GM12878 (cell line): ENCODE measurements around the gene PHYKPL. TPM values are rescaled to one million over a fixed set of nuclear protein-coding genes. Genes with fewer than 3 reads are reported as not detected.

ENCODE experiments used
- CTCF ChIP-seq, 3 experiments: IDR thresholded peaks in 2 of 3; conservative IDR thresholded peaks in 1 of 3; 2 replicates each; pipeline ENCODE4 v1.5.1; 2011; ENCODE audit warnings: low read depth in 3 of 3, low read length in 3 of 3, mild to moderate bottlenecking in 3 of 3, control low read depth in 2 of 3, moderate library complexity in 2 of 3, inconsistent platforms in 1 of 3, mixed read lengths in 1 of 3; ENCODE audit not compliant: control insufficient read depth in 2 of 3, insufficient read depth in 1 of 3; ENCODE audit errors: extremely low read depth in 1 of 3
- HDGF ChIP-seq: fragments of 450-650 bp; IDR thresholded peaks from 2 replicates; pipeline ENCODE4 v1.6.1; 2016; ENCODE audit warnings: antibody characterized with exemption
- IKZF1 ChIP-seq: fragments of 450-650 bp; conservative IDR thresholded peaks from 2 replicates; pipeline ENCODE4 v1.6.1; 2017; ENCODE audit warnings: antibody characterized with exemption, mild to moderate bottlenecking
- IRF4 ChIP-seq: IDR thresholded peaks from 2 replicates; pipeline ENCODE4 v1.6.1; 2011; ENCODE audit warnings: low read depth, low read length
- MXI1 ChIP-seq: fragments of 150-350 bp; IDR thresholded peaks from 2 replicates; pipeline ENCODE4 v1.6.1; 2011; ENCODE audit warnings: low read depth, mild to moderate bottlenecking, inconsistent platforms, low read length, improper control_type of control experiment
- NBN ChIP-seq: fragments of 450-650 bp; IDR thresholded peaks from 2 replicates; pipeline ENCODE4 v1.6.1; 2016
- PKNOX1 ChIP-seq: fragments of 450-650 bp; IDR thresholded peaks from 2 replicates; pipeline ENCODE4 v1.6.1; 2016; ENCODE audit warnings: mild to moderate bottlenecking
- SMARCA5 ChIP-seq: fragments of 450-650 bp; IDR thresholded peaks from 2 replicates; pipeline ENCODE4 v1.6.1; 2017; ENCODE audit warnings: mild to moderate bottlenecking
- TARDBP ChIP-seq: IDR thresholded peaks from 2 replicates; pipeline ENCODE4 v1.6.1; 2016; ENCODE audit warnings: borderline replicate concordance
- TCF3 ChIP-seq: IDR thresholded peaks from 2 replicates; pipeline ENCODE4 v1.6.1; 2012; ENCODE audit warnings: low read depth, mild to moderate bottlenecking, low read length, borderline replicate concordance; ENCODE audit not compliant: insufficient read depth
- polyA plus RNA-seq, 11 experiments: library from polyadenylated mRNA; depleted of rRNA in 4 of 11; unstranded in 6 of 11; stranded (reverse) in 5 of 11; fragments of >200 nt; fragmentation: Nextera tagmentation in 4 of 11; fragmentation: Illumina TruSeq in 1 of 11; extraction: Ambion mirVana in 4 of 11; extraction: Trizol in 1 of 11; gene quantifications; 1 replicate in 1 of 11; 2 replicates in 10 of 11; pipeline versions ENCODE4 v1.2.1 to v1.2.3, GENCODE V29; 2011 to 2016; ENCODE audit warnings: inconsistent platforms in 2 of 11, missing spikeins in 2 of 11, low read depth in 1 of 11
- total RNA-seq, 4 experiments: library from RNA; depleted of rRNA in 3 of 4; stranded (reverse); fragments of >200 nt in 3 of 4; fragmentation: Illumina TruSeq in 1 of 4; extraction: Trizol in 1 of 4; gene quantifications; 2 replicates each; pipeline versions ENCODE4 v1.2.1 to v1.2.3, GENCODE V29; 2013 to 2021
- TF ChIP-seq, protein P1 (sequence below): fragments of 450-650 bp; IDR thresholded peaks from 2 replicates; pipeline ENCODE4 v1.6.1; 2017; ENCODE audit warnings: mild to moderate bottlenecking, moderate library complexity
- TF ChIP-seq, protein P2 (sequence below): fragments of 450-650 bp; formaldehyde crosslinking; IDR thresholded peaks from 2 replicates; pipeline ENCODE4 v1.4.0; 2020; ENCODE audit warnings: mild to moderate bottlenecking, moderate library complexity
- TF ChIP-seq, protein P3 (sequence below): fragments of 450-650 bp; IDR thresholded peaks from 2 replicates; pipeline ENCODE4 v1.6.1; 2014; ENCODE audit warnings: mild to moderate bottlenecking
- TF ChIP-seq, protein P4 (sequence below): fragments of 150-350 bp; IDR thresholded peaks from 2 replicates; pipeline ENCODE4 v1.6.1; 2014; ENCODE audit warnings: mild to moderate bottlenecking, low read depth, low read length

PHYKPL gene
- total and polyA plus RNA-seq, 10 of the 15 experiments (the other 5 are each of a cell fraction or from before 2014, with no cell fraction given): 4.5 to 53.9 (median 25.6) TPM

GRCh38 chr5:178163772-178164735 lies 68.5 kb downstream of the PHYKPL start (continued):
- TF ChIP-seq IKZF1: 0 out of 2 replicates have a peak, but pooled peaks have one; percentile 38
- TF ChIP-seq, protein P1, sequence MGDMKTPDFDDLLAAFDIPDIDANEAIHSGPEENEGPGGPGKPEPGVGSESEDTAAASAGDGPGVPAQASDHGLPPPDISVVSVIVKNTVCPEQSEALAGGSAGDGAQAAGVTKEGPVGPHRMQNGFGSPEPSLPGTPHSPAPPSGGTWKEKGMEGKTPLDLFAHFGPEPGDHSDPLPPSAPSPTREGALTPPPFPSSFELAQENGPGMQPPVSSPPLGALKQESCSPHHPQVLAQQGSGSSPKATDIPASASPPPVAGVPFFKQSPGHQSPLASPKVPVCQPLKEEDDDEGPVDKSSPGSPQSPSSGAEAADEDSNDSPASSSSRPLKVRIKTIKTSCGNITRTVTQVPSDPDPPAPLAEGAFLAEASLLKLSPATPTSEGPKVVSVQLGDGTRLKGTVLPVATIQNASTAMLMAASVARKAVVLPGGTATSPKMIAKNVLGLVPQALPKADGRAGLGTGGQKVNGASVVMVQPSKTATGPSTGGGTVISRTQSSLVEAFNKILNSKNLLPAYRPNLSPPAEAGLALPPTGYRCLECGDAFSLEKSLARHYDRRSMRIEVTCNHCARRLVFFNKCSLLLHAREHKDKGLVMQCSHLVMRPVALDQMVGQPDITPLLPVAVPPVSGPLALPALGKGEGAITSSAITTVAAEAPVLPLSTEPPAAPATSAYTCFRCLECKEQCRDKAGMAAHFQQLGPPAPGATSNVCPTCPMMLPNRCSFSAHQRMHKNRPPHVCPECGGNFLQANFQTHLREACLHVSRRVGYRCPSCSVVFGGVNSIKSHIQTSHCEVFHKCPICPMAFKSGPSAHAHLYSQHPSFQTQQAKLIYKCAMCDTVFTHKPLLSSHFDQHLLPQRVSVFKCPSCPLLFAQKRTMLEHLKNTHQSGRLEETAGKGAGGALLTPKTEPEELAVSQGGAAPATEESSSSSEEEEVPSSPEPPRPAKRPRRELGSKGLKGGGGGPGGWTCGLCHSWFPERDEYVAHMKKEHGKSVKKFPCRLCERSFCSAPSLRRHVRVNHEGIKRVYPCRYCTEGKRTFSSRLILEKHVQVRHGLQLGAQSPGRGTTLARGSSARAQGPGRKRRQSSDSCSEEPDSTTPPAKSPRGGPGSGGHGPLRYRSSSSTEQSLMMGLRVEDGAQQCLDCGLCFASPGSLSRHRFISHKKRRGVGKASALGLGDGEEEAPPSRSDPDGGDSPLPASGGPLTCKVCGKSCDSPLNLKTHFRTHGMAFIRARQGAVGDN: no peak
- no peak for TF ChIP-seq NBN
- TF ChIP-seq TCF3: peak; percentile 87; the same call in 1 of the 2 replicates
- no peak for TF ChIP-seq TARDBP
- peak; percentile 92 for TF ChIP-seq SMARCA5
- TF ChIP-seq, protein P2, sequence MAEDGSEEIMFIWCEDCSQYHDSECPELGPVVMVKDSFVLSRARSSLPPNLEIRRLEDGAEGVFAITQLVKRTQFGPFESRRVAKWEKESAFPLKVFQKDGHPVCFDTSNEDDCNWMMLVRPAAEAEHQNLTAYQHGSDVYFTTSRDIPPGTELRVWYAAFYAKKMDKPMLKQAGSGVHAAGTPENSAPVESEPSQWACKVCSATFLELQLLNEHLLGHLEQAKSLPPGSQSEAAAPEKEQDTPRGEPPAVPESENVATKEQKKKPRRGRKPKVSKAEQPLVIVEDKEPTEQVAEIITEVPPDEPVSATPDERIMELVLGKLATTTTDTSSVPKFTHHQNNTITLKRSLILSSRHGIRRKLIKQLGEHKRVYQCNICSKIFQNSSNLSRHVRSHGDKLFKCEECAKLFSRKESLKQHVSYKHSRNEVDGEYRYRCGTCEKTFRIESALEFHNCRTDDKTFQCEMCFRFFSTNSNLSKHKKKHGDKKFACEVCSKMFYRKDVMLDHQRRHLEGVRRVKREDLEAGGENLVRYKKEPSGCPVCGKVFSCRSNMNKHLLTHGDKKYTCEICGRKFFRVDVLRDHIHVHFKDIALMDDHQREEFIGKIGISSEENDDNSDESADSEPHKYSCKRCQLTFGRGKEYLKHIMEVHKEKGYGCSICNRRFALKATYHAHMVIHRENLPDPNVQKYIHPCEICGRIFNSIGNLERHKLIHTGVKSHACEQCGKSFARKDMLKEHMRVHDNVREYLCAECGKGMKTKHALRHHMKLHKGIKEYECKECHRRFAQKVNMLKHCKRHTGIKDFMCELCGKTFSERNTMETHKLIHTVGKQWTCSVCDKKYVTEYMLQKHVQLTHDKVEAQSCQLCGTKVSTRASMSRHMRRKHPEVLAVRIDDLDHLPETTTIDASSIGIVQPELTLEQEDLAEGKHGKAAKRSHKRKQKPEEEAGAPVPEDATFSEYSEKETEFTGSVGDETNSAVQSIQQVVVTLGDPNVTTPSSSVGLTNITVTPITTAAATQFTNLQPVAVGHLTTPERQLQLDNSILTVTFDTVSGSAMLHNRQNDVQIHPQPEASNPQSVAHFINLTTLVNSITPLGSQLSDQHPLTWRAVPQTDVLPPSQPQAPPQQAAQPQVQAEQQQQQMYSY (CRISPR knock-in tag): no peak
- TF ChIP-seq MXI1: 0 out of 2 replicates have a peak, but pooled peaks have one; percentile 50
- peak; percentile 99 to 100 (median 99); a peak in 5 of 6 replicates for TF ChIP-seq CTCF (IDR thresholded peaks at IDR 0.05 in 2 of 3, conservative IDR thresholded peaks at IDR 0.05 in 1 of 3; ENCODE audit: control insufficient read depth in 2 of 3, extremely low read depth in 1 of 3, insufficient read depth in 1 of 3, low read depth in 3 of 3, low read length in 3 of 3)
- TF ChIP-seq HDGF: peak; percentile 56; the same call in 1 of the 2 replicates
- peak; percentile 65; the same call in 1 of the 2 replicates for TF ChIP-seq PKNOX1
- peak; percentile 56; the same call in 1 of the 2 replicates for TF ChIP-seq IRF4
- TF ChIP-seq, protein P3, sequence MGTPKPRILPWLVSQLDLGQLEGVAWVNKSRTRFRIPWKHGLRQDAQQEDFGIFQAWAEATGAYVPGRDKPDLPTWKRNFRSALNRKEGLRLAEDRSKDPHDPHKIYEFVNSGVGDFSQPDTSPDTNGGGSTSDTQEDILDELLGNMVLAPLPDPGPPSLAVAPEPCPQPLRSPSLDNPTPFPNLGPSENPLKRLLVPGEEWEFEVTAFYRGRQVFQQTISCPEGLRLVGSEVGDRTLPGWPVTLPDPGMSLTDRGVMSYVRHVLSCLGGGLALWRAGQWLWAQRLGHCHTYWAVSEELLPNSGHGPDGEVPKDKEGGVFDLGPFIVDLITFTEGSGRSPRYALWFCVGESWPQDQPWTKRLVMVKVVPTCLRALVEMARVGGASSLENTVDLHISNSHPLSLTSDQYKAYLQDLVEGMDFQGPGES: peak; percentile 53; the same call in 1 of the 2 replicates
- TF ChIP-seq, protein P4, sequence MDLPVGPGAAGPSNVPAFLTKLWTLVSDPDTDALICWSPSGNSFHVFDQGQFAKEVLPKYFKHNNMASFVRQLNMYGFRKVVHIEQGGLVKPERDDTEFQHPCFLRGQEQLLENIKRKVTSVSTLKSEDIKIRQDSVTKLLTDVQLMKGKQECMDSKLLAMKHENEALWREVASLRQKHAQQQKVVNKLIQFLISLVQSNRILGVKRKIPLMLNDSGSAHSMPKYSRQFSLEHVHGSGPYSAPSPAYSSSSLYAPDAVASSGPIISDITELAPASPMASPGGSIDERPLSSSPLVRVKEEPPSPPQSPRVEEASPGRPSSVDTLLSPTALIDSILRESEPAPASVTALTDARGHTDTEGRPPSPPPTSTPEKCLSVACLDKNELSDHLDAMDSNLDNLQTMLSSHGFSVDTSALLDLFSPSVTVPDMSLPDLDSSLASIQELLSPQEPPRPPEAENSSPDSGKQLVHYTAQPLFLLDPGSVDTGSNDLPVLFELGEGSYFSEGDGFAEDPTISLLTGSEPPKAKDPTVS: no peak
